Peyer's patch (tissue), 4 donors: Measurements from ENCODE around the gene CD300E.

Experiments
- CTCF ChIP-seq, 6 experiments: fragments of 450-650 bp in 4 of 6; fragments of 200-600 bp in 2 of 6; sonication (generic) in 1 of 6; IDR thresholded peaks; one replicate each; pipeline ENCODE4 v1.5.1; 2017 to 2019; ENCODE audit warnings: antibody characterized with exemption in 6 of 6, mild to moderate bottlenecking in 3 of 6, moderate library complexity in 1 of 6
- POLR2A ChIP-seq, 2 donors: fragments of 450-650 bp; IDR thresholded peaks; one replicate each; pipeline ENCODE4 v1.5.1; 2017; ENCODE audit warnings: antibody characterized with exemption in 2 of 2, mild to moderate bottlenecking in 2 of 2, moderate library complexity in 2 of 2

DNA sequence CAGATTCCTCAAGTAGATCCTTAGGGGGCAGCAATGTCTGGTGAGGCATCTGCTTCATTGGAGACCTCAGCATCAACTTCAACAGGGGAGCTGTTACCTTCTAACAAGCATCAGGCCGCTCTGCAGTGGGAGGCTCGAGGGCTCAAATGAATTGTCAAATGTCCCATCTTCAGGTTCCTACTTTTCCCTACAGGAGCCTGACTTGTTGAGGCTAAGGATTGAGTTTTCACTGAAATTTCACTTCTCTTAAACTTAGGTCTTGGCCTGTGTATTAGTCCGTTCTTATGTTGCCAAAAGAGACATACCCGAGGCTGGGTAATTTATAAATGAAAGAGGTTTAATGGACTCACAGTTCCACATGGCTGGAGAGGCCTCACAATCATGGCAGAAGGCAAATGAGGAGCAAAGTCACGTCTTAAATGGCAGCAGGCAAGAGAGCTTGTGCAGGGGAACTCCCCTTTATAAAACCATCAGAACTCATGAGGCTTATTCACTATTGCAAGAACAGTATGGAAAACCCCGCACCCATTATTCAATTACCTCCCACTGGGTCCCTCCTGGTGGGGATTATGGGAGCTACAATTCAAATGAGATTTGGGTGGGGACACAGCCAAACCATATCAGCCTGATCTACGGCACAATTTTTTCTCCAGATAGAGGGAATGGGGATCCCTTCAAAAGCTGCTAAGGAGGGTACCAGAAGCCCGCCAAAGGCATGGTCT is 26.3 kb downstream of the CD300E start:
- TF ChIP-seq POLR2A (IDR thresholded peaks at IDR 0.05) = no peak
- TF ChIP-seq CTCF (IDR thresholded peaks at IDR 0.05) = no peak
